ENCODE data around the gene STX10.

STX10 gene

GRCh38 chr19:13098277-13099072, 51.7 kb downstream of the STX10 start:
- no peak for DNase-seq

GRCh38 chr19:13097463-13098258, 52.5 kb downstream of the STX10 start:
- no peak for DNase-seq

- no peak for DNase-seq
These were observed 53.1 kb downstream of the STX10 start for GRCh38 chr19:13097033-13097462.

GRCh38 chr19:13095934-13096927, 53.9 kb downstream of the STX10 start:
- DNase-seq: no peak

- no peak for DNase-seq
These were observed 54.8 kb downstream of the STX10 start for GRCh38 chr19:13095393-13095784.

- no peak for DNase-seq
These were observed 55.3 kb downstream of the STX10 start for GRCh38 chr19:13094771-13095392.

GRCh38 chr19:13094106-13094504, 56.1 kb downstream of the STX10 start:
- no peak for DNase-seq

Data from NCI-H187 (cell line).